Smooth muscle cell (in vitro differentiated cells): ENCODE measurements around the gene ITGB5. TPM values are rescaled to one million over a fixed set of nuclear protein-coding genes. Genes with fewer than 3 reads are reported as not detected.
A peak's percentile ranks its signal among the peaks of the same experiment; 100 is the strongest.
"Not testable (repeated sequence)": the region's sequence is repeated elsewhere in the genome, so short reads cannot be mapped to it uniquely, and the experiment has no call there.

Experiments
- DNase-seq: peaks from one replicate; lab custom pipeline; 2025; ENCODE audit not compliant: unreplicated experiment; lab: John Stamatoyannopoulos, UW
- H2AFZ ChIP-seq: fragments of 200-600 bp; sonication (generic); 2 replicates; pipeline ENCODE4 v1.6.0; 2016; ENCODE audit warnings: antibody characterized with exemption, low read depth, mild to moderate bottlenecking
- H3F3A ChIP-seq: fragments of 200-600 bp; sonication (generic); 2 replicates; pipeline ENCODE4 v1.6.0; 2017; ENCODE audit warnings: antibody characterized with exemption, low read depth
- H3K27ac ChIP-seq: fragments of 200-600 bp; sonication (generic); 2 replicates; pipeline ENCODE4 v1.5.1; 2016; ENCODE audit warnings: low read depth, mild to moderate bottlenecking
- H3K27me3 ChIP-seq: fragments of 200-600 bp; sonication (generic); 2 replicates; pipeline ENCODE4 v1.6.1; 2016; ENCODE audit warnings: low read depth, mild to moderate bottlenecking
- H3K36me3 ChIP-seq: fragments of 200-600 bp; sonication (generic); 2 replicates; pipeline ENCODE4 v1.5.1; 2016; ENCODE audit warnings: low read depth
- H3K4me1 ChIP-seq: fragments of 200-600 bp; sonication (generic); 2 replicates; pipeline ENCODE4 v1.5.1; 2016; ENCODE audit warnings: low read depth
- H3K4me2 ChIP-seq: fragments of 200-600 bp; sonication (generic); 2 replicates; pipeline ENCODE4 v1.6.0; 2016; ENCODE audit warnings: mild to moderate bottlenecking
- H3K4me3 ChIP-seq: fragments of 200-600 bp; sonication (generic); 2 replicates; pipeline ENCODE4 v1.5.1; 2016; ENCODE audit warnings: mild to moderate bottlenecking
- H3K79me2 ChIP-seq: fragments of 200-600 bp; sonication (generic); 2 replicates; pipeline ENCODE4 v1.6.0; 2016; ENCODE audit warnings: low read depth, mild to moderate bottlenecking
- H3K9ac ChIP-seq: fragments of 200-600 bp; sonication (generic); 2 replicates; pipeline ENCODE4 v1.6.0; 2016; ENCODE audit warnings: low read depth
- H3K9me3 ChIP-seq: fragments of 200-600 bp; sonication (generic); replicated peaks from 2 replicates; pipeline ENCODE4 v1.5.1; 2016; ENCODE audit warnings: low read depth
- H4K20me1 ChIP-seq: fragments of 200-600 bp; sonication (generic); 2 replicates; pipeline ENCODE4 v1.6.0; 2016; ENCODE audit warnings: low read depth
- CTCF ChIP-seq: fragments of 200-600 bp; sonication (generic); IDR thresholded peaks from 2 replicates; pipeline ENCODE4 v1.5.1; 2017; ENCODE audit warnings: borderline replicate concordance, mild to moderate bottlenecking, antibody characterized with exemption; ENCODE audit not compliant: insufficient read depth, poor library complexity, severe bottlenecking
- WGBS: methylation state at CpG from one replicate; pipeline ENCODE4 v1.1.7; 2016; ENCODE audit warnings: low lambda C conversion rate; 5-methylcytosine and 5-hydroxymethylcytosine counted together
- polyA plus RNA-seq: library from polyadenylated mRNA; unstranded; fragments of >200 nt; fragmentation: Nextera tagmentation; extraction: Ambion mirVana; gene quantifications from 2 replicates; pipeline ENCODE4 v1.2.1, GENCODE V29; 2016
- total RNA-seq: library from RNA; depleted of rRNA; stranded (reverse); fragments of >200 nt; gene quantifications from 2 replicates; pipeline ENCODE4 v1.2.3, GENCODE V29; 2014

Gene ITGB5
- total and polyA plus RNA-seq, 2 experiments from 2014 or later = 343 to 403 TPM

- H3K9ac ChIP-seq = no peak overlapping the region
- no peak overlapping the region for H3K4me3 ChIP-seq
- H3K27me3 ChIP-seq = no peaks in the 10 kb centered on the region
- H3F3A ChIP-seq = peaks cover 31% of the 10 kb centered on the region
- H3K9me3 ChIP-seq = no peaks in the 10 kb centered on the region
- no peak for DNase-seq
- H4K20me1 ChIP-seq = no peaks in the 10 kb centered on the region
- H3K27ac ChIP-seq = peak overlapping the region; percentile 74
- TF ChIP-seq CTCF = no peak
- WGBS = 65% methylated on average over 3 of the region's 3 CpGs
- peaks cover 14% of the 10 kb centered on the region for H3K4me1 ChIP-seq
- H3K79me2 ChIP-seq = peaks cover 15% of the 10 kb centered on the region
- no peak overlapping the region for H2AFZ ChIP-seq
- H3K36me3 ChIP-seq = no peaks in the 10 kb centered on the region
- no peak overlapping the region for H3K4me2 ChIP-seq
These were observed 101.2 kb downstream of the ITGB5 start for GRCh38 chr3:124785973-124786372.

GRCh38 chr3:124784686-124785382 lies 102.3 kb downstream of the ITGB5 start:
- peak overlapping the region; percentile 11 for H3K27ac ChIP-seq
- H3K4me1 ChIP-seq = peaks cover 20% of the 10 kb centered on the region
- H3K4me2 ChIP-seq = no peak overlapping the region
- H2AFZ ChIP-seq = no peak overlapping the region
- WGBS = 93% methylated on average over 17 of the region's 17 CpGs
- H3K36me3 ChIP-seq = no peaks in the 10 kb centered on the region
- no peaks in the 10 kb centered on the region for H3K9me3 ChIP-seq
- TF ChIP-seq CTCF = no peak
- no peak overlapping the region for H3K4me3 ChIP-seq
- DNase-seq = no peak
- H3K9ac ChIP-seq = no peak overlapping the region
- peaks cover 30% of the 10 kb centered on the region for H3F3A ChIP-seq
- peaks cover 12% of the 10 kb centered on the region for H3K79me2 ChIP-seq
- no peaks in the 10 kb centered on the region for H4K20me1 ChIP-seq
- H3K27me3 ChIP-seq = no peaks in the 10 kb centered on the region

- 46% methylated on average over 4 of the region's 4 CpGs for WGBS
- peaks cover 7% of the 10 kb centered on the region for H3K79me2 ChIP-seq
- H3F3A ChIP-seq = peaks cover 33% of the 10 kb centered on the region
- H3K4me3 ChIP-seq = no peak overlapping the region
- no peaks in the 10 kb centered on the region for H4K20me1 ChIP-seq
- H3K4me2 ChIP-seq = peak overlapping the region; percentile 16
- no peak overlapping the region for H3K9ac ChIP-seq
- H3K27me3 ChIP-seq = no peaks in the 10 kb centered on the region
- H3K27ac ChIP-seq = peak overlapping the region; percentile 11
- no peak for TF ChIP-seq CTCF
- DNase-seq = no peak
- no peak overlapping the region for H2AFZ ChIP-seq
- no peaks in the 10 kb centered on the region for H3K36me3 ChIP-seq
- no peaks in the 10 kb centered on the region for H3K9me3 ChIP-seq
- peaks cover 25% of the 10 kb centered on the region for H3K4me1 ChIP-seq
These were observed 103.5 kb downstream of the ITGB5 start for GRCh38 chr3:124783696-124784095.

- H3K9me3 ChIP-seq, H3K9ac ChIP-seq, H3K79me2 ChIP-seq, H3K36me3 ChIP-seq, H3K4me2 ChIP-seq, H2AFZ ChIP-seq, H3K27ac ChIP-seq, H4K20me1 ChIP-seq, H3K27me3 ChIP-seq, DNase-seq, H3K4me3 ChIP-seq: not testable (repeated sequence)
- H3F3A ChIP-seq = peaks cover 20% of the 10 kb centered on the region
- WGBS = 80% methylated on average over 6 of the region's 6 CpGs
- H3K4me1 ChIP-seq = peaks cover 23% of the 10 kb centered on the region
These were observed 104.8 kb downstream of the ITGB5 start for GRCh38 chr3:124782377-124782712.
